IPS-15b (cell line): ENCODE results near the gene FMNL1.

Experiments used
- H3K27me3 ChIP-seq: one replicate; pipeline ENCODE4 v1.6.1; 2013; ENCODE audit warnings: low read length; ENCODE audit not compliant: control insufficient read depth, insufficient read depth
- H3K36me3 ChIP-seq: one replicate; pipeline ENCODE4 v1.6.1; 2013; ENCODE audit warnings: low read length; ENCODE audit not compliant: control insufficient read depth, insufficient read depth
- H3K4me1 ChIP-seq: one replicate; pipeline ENCODE4 v1.6.1; 2013; ENCODE audit warnings: mild to moderate bottlenecking, low read length; ENCODE audit not compliant: control insufficient read depth, insufficient read depth
- H3K4me3 ChIP-seq: one replicate; pipeline ENCODE4 v1.5.1; 2013; ENCODE audit warnings: low read depth, low read length
- H3K9ac ChIP-seq: one replicate; pipeline ENCODE4 v1.6.1; 2013; ENCODE audit warnings: low read depth, mild to moderate bottlenecking, low read length
- H3K9me3 ChIP-seq: one replicate; pipeline ENCODE4 v1.6.1; 2013; ENCODE audit warnings: mild to moderate bottlenecking, low read length; ENCODE audit not compliant: control insufficient read depth, insufficient read depth

The FMNL1 gene

GRCh38 chr17:45282683-45283644 is 61.3 kb downstream of the FMNL1 start:
- Histone ChIP-seq H3K27me3 (no peaks in the 10 kb centered on the region), H3K4me3 (no peak overlapping the region), H3K4me1 (no peaks in the 10 kb centered on the region), H3K9me3 (no peaks in the 10 kb centered on the region), H3K36me3 (peaks cover 18% of the 10 kb centered on the region), H3K9ac (no peak overlapping the region)

- Histone ChIP-seq H3K27me3 (no peaks in the 10 kb centered on the region), H3K36me3 (peaks cover 18% of the 10 kb centered on the region), H3K4me3 (no peak overlapping the region), H3K9me3 (no peaks in the 10 kb centered on the region), H3K4me1 (no peaks in the 10 kb centered on the region), H3K9ac (no peak overlapping the region)
Observed at GRCh38 chr17:45283711-45284110, 62.0 kb downstream of the FMNL1 start.

- Histone ChIP-seq H3K27me3 (no peaks in the 10 kb centered on the region), H3K9me3 (no peaks in the 10 kb centered on the region), H3K36me3 (peaks cover 18% of the 10 kb centered on the region), H3K4me1 (no peaks in the 10 kb centered on the region), H3K9ac (no peak overlapping the region), H3K4me3 (no peak overlapping the region)
Observed at GRCh38 chr17:45284176-45285140, 62.8 kb downstream of the FMNL1 start.

- H3K36me3 ChIP-seq: peaks cover 18% of the 10 kb centered on the region
- no peaks in the 10 kb centered on the region for H3K9me3 ChIP-seq
- no peaks in the 10 kb centered on the region for H3K27me3 ChIP-seq
- no peak overlapping the region for H3K4me3 ChIP-seq
- no peak overlapping the region for H3K9ac ChIP-seq
- no peaks in the 10 kb centered on the region for H3K4me1 ChIP-seq
Observed at GRCh38 chr17:45286286-45286685, 64.6 kb downstream of the FMNL1 start.

- no peak overlapping the region for H3K9ac ChIP-seq
- no peaks in the 10 kb centered on the region for H3K9me3 ChIP-seq
- H3K36me3 ChIP-seq: peaks cover 14% of the 10 kb centered on the region
- no peak overlapping the region for H3K4me3 ChIP-seq
- no peaks in the 10 kb centered on the region for H3K27me3 ChIP-seq
- H3K4me1 ChIP-seq: no peaks in the 10 kb centered on the region
Observed at GRCh38 chr17:45287526-45288500, 66.1 kb downstream of the FMNL1 start.

- Histone ChIP-seq H3K4me1 (no peaks in the 10 kb centered on the region), H3K9me3 (no peaks in the 10 kb centered on the region), H3K36me3 (peaks cover 12% of the 10 kb centered on the region), H3K4me3 (no peak overlapping the region), H3K9ac (no peak overlapping the region), H3K27me3 (no peaks in the 10 kb centered on the region)
Observed at GRCh38 chr17:45288825-45289224, 67.1 kb downstream of the FMNL1 start.

- H3K4me1 ChIP-seq: no peaks in the 10 kb centered on the region
- no peak overlapping the region for H3K4me3 ChIP-seq
- H3K27me3 ChIP-seq: no peaks in the 10 kb centered on the region
- H3K36me3 ChIP-seq: peaks cover 4% of the 10 kb centered on the region
- H3K9me3 ChIP-seq: no peaks in the 10 kb centered on the region
- H3K9ac ChIP-seq: no peak overlapping the region
Observed at GRCh38 chr17:45289301-45290268, 67.9 kb downstream of the FMNL1 start.

- Histone ChIP-seq H3K4me1 (no peaks in the 10 kb centered on the region), H3K9me3 (no peaks in the 10 kb centered on the region), H3K4me3 (no peak overlapping the region), H3K36me3 (no peaks in the 10 kb centered on the region), H3K27me3 (no peaks in the 10 kb centered on the region), H3K9ac (no peak overlapping the region)
Observed at GRCh38 chr17:45290269-45290765, 68.6 kb downstream of the FMNL1 start.

- H3K9me3 ChIP-seq: no peaks in the 10 kb centered on the region
- H3K4me1 ChIP-seq: no peaks in the 10 kb centered on the region
- no peaks in the 10 kb centered on the region for H3K27me3 ChIP-seq
- H3K4me3 ChIP-seq: no peak overlapping the region
- no peak overlapping the region for H3K9ac ChIP-seq
- H3K36me3 ChIP-seq: no peaks in the 10 kb centered on the region
Observed at GRCh38 chr17:45291171-45291805, 69.6 kb downstream of the FMNL1 start.
